ENCODE measurements around the gene TMEM223.

The TMEM223 gene

GRCh38 chr11:62792202-62792575 is 383 bp upstream of the TMEM223 start:
- Mint-ChIP-seq H3K27ac (peak overlapping the region; percentile 92 to 97 (median 96)), H3K4me3 (peak overlapping the region; percentile 92 to 96 (median 95)), H3K27me3 (ENCODE audit: low read depth) (no peaks in the 10 kb centered on the region), H3K36me3 (ENCODE audit: low read depth) (peaks cover 54% of the 10 kb centered on the region), H3K9me3 (no peaks in the 10 kb centered on the region), H3K4me1 (peaks cover 31% of the 10 kb centered on the region)
- no peak for TF ChIP-seq CTCF (IDR thresholded peaks at IDR 0.05; ENCODE audit: unreplicated experiment in 3 of 3)

- no peak for TF ChIP-seq CTCF (IDR thresholded peaks at IDR 0.05; ENCODE audit: unreplicated experiment in 3 of 3)
- Mint-ChIP-seq H3K4me3 (peak overlapping the region; percentile 92 to 96 (median 95)), H3K9me3 (no peaks in the 10 kb centered on the region), H3K27ac (peak overlapping the region; percentile 55 to 75 (median 63)), H3K4me1 (peaks cover 31% of the 10 kb centered on the region), H3K27me3 (ENCODE audit: low read depth) (no peaks in the 10 kb centered on the region), H3K36me3 (ENCODE audit: low read depth) (peaks cover 33% of the 10 kb centered on the region)
These were observed 2.2 kb downstream of the TMEM223 start for GRCh38 chr11:62789576-62789975.

GRCh38 chr11:62788991-62789390 is 2.8 kb downstream of the TMEM223 start:
- TF ChIP-seq CTCF (IDR thresholded peaks at IDR 0.05; ENCODE audit: unreplicated experiment in 3 of 3) = no peak
- H3K4me3 Mint-ChIP-seq = peak overlapping the region; percentile 92 to 96 (median 95)
- peaks cover 31% of the 10 kb centered on the region for H3K4me1 Mint-ChIP-seq
- H3K27ac Mint-ChIP-seq = peak overlapping the region; percentile 55 to 75 (median 63)
- no peaks in the 10 kb centered on the region for H3K27me3 Mint-ChIP-seq (ENCODE audit: low read depth)
- peaks cover 27% of the 10 kb centered on the region for H3K36me3 Mint-ChIP-seq (ENCODE audit: low read depth)
- H3K9me3 Mint-ChIP-seq = no peaks in the 10 kb centered on the region

- Mint-ChIP-seq H3K27ac (peak within 1 kb of the TSS; percentile 89 to 97 (median 97)), H3K27me3 (ENCODE audit: low read depth) (no peaks in the 10 kb centered on the region), H3K4me3 (peak within 1 kb of the TSS; percentile 92 to 98 (median 96)), H3K36me3 (ENCODE audit: low read depth) (peaks cover 27% of the 10 kb centered on the region), H3K4me1 (peaks cover 28% of the 10 kb centered on the region), H3K9me3 (no peaks in the 10 kb centered on the region)
- no peak for TF ChIP-seq CTCF (IDR thresholded peaks at IDR 0.05; ENCODE audit: unreplicated experiment in 3 of 3)
These were observed 4.6 kb downstream of the TMEM223 start, which contains the start of gene TMEM179B for GRCh38 chr11:62787005-62787759. Gene TMEM179B (plus strand): TSS chr11:62787402. CDS start chr11:62787432, 30 bp downstream.

- Mint-ChIP-seq H3K4me1 (peaks cover 25% of the 10 kb centered on the region), H3K4me3 (peak overlapping the region; percentile 81 to 88 (median 85)), H3K27ac (peak overlapping the region; percentile 85 to 89 (median 87)), H3K9me3 (no peaks in the 10 kb centered on the region), H3K36me3 (ENCODE audit: low read depth) (peaks cover 30% of the 10 kb centered on the region), H3K27me3 (ENCODE audit: low read depth) (no peaks in the 10 kb centered on the region)
- TF ChIP-seq CTCF (IDR thresholded peaks at IDR 0.05; ENCODE audit: unreplicated experiment in 3 of 3) = peak; percentile 92 to 95 (median 94)
These were observed 5.3 kb downstream of the TMEM223 start for GRCh38 chr11:62786318-62787004.
